Gastroesophageal sphincter (tissue), 4 donors: ENCODE data around the gene TCEAL2. TPM values are rescaled to one million over a fixed set of nuclear protein-coding genes. Genes with fewer than 3 reads are reported as not detected.

Experiments
- ATAC-seq: fragments of 150-250 bp; one replicate; pipeline ENCODE4 v1.9.1; 2016; ENCODE audit warnings: mild to moderate bottlenecking, moderate library complexity
- H3K27ac ChIP-seq, 4 donors: fragments of 200-600 bp; sonication (generic) in 3 of 4; 1 replicate in 3 of 4; 2 replicates in 1 of 4; pipeline ENCODE4 v1.5.1; 2016 to 2019
- H3K27me3 ChIP-seq: fragments of 200-600 bp; sonication (generic); one replicate; pipeline ENCODE4 v1.5.1; 2019
- H3K36me3 ChIP-seq, 2 donors: fragments of 200-600 bp; sonication (generic); one replicate each; pipeline ENCODE4 v1.5.1; 2019; ENCODE audit warnings: control low read depth in 1 of 2
- H3K4me1 ChIP-seq, 3 donors: fragments of 200-600 bp; sonication (generic); 1 replicate in 2 of 3; 2 replicates in 1 of 3; pipeline ENCODE4 v1.5.1; 2016 to 2019; ENCODE audit warnings: control low read depth in 2 of 3
- H3K4me3 ChIP-seq, 2 donors: fragments of 200-600 bp; sonication (generic); one replicate each; pipeline ENCODE4 v1.5.1; 2019; ENCODE audit warnings: mild to moderate bottlenecking in 1 of 2, moderate library complexity in 1 of 2
- H3K9me3 ChIP-seq, 3 donors: fragments of 200-600 bp; sonication (generic); one replicate each; pipeline ENCODE4 v1.5.1; 2017 to 2019; ENCODE audit warnings: control low read depth in 2 of 3
- CTCF ChIP-seq, 4 experiments: fragments of 200-600 bp in 2 of 4; fragments of 450-650 bp in 2 of 4; sonication (generic) in 1 of 4; IDR thresholded peaks; one replicate each; pipeline ENCODE4 v1.5.1; 2017 to 2019; ENCODE audit warnings: antibody characterized with exemption in 4 of 4, mild to moderate bottlenecking in 2 of 4, moderate library complexity in 2 of 4
- EP300 ChIP-seq: sonication (generic); formaldehyde crosslinking; IDR thresholded peaks from one replicate; pipeline ENCODE4 v1.6.1; 2017; ENCODE audit warnings: antibody characterized with exemption, mild to moderate bottlenecking
- POLR2A ChIP-seq, 2 donors: fragments of 450-650 bp; IDR thresholded peaks; one replicate each; pipeline ENCODE4 v1.6.1; 2017; ENCODE audit warnings: antibody characterized with exemption in 2 of 2, mild to moderate bottlenecking in 2 of 2, moderate library complexity in 1 of 2
- POLR2AphosphoS5 ChIP-seq: sonication (generic); formaldehyde crosslinking; IDR thresholded peaks from one replicate; pipeline ENCODE4 v1.6.1; 2017; ENCODE audit warnings: antibody characterized with exemption
- WGBS, 2 donors: methylation state at CpG; one replicate each; pipeline ENCODE4 v1.1.5; 2018; ENCODE audit warnings: low coverage in 1 of 2; 5-methylcytosine and 5-hydroxymethylcytosine counted together
- total RNA-seq, 4 donors: library from RNA; depleted of rRNA; stranded (reverse); fragments of >200 nt; gene quantifications; one replicate each; pipeline ENCODE4 v1.1.0, GENCODE V29; 2016

The TCEAL2 gene
- total RNA-seq, 4 donors from 2014 or later = 25.3 to 40.4 (median 34.4) TPM

DNA sequence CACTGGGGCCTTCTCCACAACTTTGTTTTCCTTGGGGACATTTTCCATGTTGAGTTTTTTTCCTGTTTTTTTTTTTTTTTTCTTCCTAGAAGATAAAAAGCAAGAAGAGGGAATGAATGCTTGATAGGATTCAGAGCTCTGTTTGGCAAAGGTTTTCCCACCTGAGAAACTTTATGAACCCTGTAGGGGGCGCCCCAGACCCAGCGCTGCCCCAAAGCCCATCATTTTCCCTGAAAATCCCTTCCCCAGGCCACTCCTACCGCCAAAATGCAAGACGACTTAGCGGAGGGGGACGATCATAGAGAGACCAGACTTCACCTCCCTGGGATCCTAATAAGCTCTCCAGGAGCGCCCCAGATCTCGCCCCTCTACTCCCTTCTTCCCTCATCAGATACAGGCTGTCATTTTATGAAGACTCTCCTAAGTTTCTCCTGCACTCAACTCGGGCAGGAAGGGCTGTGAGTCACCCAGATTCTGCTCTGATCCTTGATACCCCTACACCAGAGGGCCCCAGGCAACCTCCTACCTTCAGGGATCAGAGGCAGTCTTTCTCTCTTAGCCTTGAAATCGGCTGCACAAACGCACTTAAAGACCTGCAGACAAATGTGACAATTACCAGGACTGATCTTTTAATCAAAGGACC lies 28.9 kb downstream of the TCEAL2 start:
- Histone ChIP-seq H3K27me3 (no peaks in the 10 kb centered on the region), H3K4me3 (no peak overlapping the region), H3K27ac (no peak overlapping the region), H3K4me1 (no peaks in the 10 kb centered on the region), H3K36me3 (no peaks in the 10 kb centered on the region), H3K9me3 (no peaks in the 10 kb centered on the region)
- no peak for TF ChIP-seq POLR2A (IDR thresholded peaks at IDR 0.05)
- TF ChIP-seq CTCF (IDR thresholded peaks at IDR 0.05) = peak in 1 of 4 experiments; percentile 45
- WGBS, 2 donors = 13 to 19% methylated on average over 5 to 8 of the region's 11 CpGs
- no peak for ATAC-seq

DNA sequence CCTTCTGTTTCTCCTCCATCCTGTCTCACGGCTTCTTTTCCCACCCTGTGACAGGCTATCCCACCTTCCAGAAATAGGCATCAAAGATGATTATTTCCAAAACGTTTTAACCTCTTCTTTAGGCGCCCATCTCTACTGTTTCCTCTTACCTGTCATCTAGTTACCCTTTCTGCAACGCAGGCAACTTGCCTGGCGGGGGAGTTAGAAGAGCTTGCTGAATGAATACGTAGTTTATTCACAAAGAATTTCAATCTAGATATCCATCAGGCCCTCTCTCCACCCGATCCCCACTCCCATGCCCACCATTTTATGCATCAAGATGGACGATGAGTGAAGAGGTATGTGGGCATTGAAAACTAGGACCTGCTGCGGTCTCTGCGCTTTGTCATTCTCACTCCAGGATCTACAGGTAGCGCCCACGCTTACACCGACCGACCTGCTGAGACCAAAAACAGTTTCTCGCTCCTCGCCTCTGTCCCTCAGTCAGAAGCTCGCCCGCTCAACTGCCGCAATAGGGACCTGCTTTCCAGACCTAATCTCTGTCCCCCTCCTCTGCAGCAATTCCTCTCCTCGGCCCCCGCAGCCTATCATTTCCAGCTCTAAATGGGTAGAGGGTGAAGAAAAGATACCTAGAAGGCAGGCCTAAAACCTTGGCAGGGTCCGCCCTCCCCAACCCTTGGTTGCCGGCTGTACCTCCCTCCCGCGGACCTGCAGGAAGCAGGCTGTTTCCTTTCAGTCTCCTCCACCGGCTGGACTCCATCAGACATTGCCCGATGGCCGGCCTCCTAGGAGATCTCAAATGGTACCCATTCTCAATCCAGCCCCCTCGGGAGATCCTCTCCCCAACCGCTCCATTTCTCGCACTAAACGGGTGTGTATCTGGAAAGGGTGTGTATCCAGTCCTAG lies 29.7 kb downstream of the TCEAL2 start:
- Histone ChIP-seq H3K27ac (peak overlapping the region in 2 of 4 donors; percentile 20 to 65), H3K27me3 (no peaks in the 10 kb centered on the region), H3K4me1 (no peaks in the 10 kb centered on the region), H3K4me3 (peak overlapping the region; percentile 28 to 46), H3K36me3 (no peaks in the 10 kb centered on the region), H3K9me3 (no peaks in the 10 kb centered on the region)
- peak; percentile 28 for ATAC-seq
- WGBS, 2 donors = 4 to 46% methylated on average over 13 to 15 of the region's 32 CpGs
- TF ChIP-seq CTCF (IDR thresholded peaks at IDR 0.05) (no peak), POLR2AphosphoS5 (no peak), EP300 (no peak), POLR2A (IDR thresholded peaks at IDR 0.05) (no peak)

DNA sequence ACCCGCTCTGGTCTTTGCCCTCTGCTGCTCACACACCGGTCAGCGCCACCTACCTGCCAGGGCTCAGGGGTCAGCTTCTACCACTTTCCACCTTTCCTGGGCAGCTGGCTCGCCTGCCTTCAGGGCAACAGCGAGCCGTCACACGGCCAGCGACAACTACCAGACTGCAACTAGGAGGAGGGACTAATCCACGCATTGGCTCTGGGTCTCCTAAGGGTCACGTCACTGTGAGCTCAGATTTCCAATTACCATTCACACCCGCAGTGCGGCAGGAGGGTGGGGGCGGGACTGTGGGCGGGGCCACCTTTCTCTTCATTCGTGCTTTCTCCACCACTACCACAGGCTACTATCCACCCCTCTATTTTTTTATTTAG lies 30.3 kb downstream of the TCEAL2 start, which contains the start of gene BEX5:
Gene BEX5, minus strand, starts transcription at position 172 of the 374 bp plus-strand sequence. CDS start 1,712 bp downstream, outside the sequence.
- H3K4me3 ChIP-seq = peak within 1 kb of the TSS; percentile 28 to 46
- no peaks in the 10 kb centered on the region for H3K4me1 ChIP-seq
- H3K27me3 ChIP-seq = no peaks in the 10 kb centered on the region
- TF ChIP-seq EP300 (no peak), POLR2AphosphoS5 (no peak), POLR2A (IDR thresholded peaks at IDR 0.05) (no peak), CTCF (IDR thresholded peaks at IDR 0.05) (no peak)
- H3K36me3 ChIP-seq = no peaks in the 10 kb centered on the region
- H3K9me3 ChIP-seq = no peaks in the 10 kb centered on the region
- 0 to 60% methylated on average over 1 to 3 of the region's 15 CpGs for WGBS, 2 donors
- peak; percentile 96 for ATAC-seq
- H3K27ac ChIP-seq = peak within 1 kb of the TSS in 2 of 4 donors; percentile 20 to 65

Other genes starting within 250 kb of the TCEAL2 start
- 10 to 100 TPM in 1 of 4 donors, 1 to 10 TPM in 3; 3.5 to 11.1 (median 5.9) TPM for gene ZMAT1, start 193.7 kb upstream of the TCEAL2 start, total RNA-seq
- 1 to 10 TPM in 1 of 4 donors, under 1 TPM in 1, not detected in 2; 0.39 to 1.3 TPM for gene TCEAL6, start 16.8 kb downstream of the TCEAL2 start, total RNA-seq
- gene BEX5, start 30.3 kb downstream of the TCEAL2 start, total RNA-seq = 1 to 10 TPM in 3 of 4 donors, not detected in 1; 2.2 to 4.9 (median 4.8) TPM
- gene TCP11X1, start 89.6 kb downstream of the TCEAL2 start, total RNA-seq = not detected
- gene NXF2, start 121.5 kb downstream of the TCEAL2 start, total RNA-seq = not detected